RWPE2 (cell line): ENCODE data around the gene CHST1.

ENCODE experiments used
- ATAC-seq: fragments of 200-7000 bp; cut with Tn5 transposase; 3 replicates; pipeline ENCODE4 v1.9.1; 2021; ENCODE audit warnings: low read depth
- DNase-seq: peaks from one replicate; pipeline ENCODE4 v3.0.0-alpha.2; 2020; ENCODE audit warnings: low spot score
- H3K27ac ChIP-seq: fragments of 450-650 bp; 2 replicates; pipeline ENCODE4 v1.5.1; 2017; ENCODE audit warnings: mild to moderate bottlenecking; ENCODE audit not compliant: poor library complexity, severe bottlenecking
- H3K27me3 ChIP-seq: fragments of 250-450 bp; sonication (Bioruptor Pico); 2 replicates; pipeline ENCODE4 v1.5.1; 2021; ENCODE audit warnings: mild to moderate bottlenecking, moderate library complexity; ENCODE audit not compliant: insufficient read depth, poor library complexity, severe bottlenecking
- H3K36me3 ChIP-seq: fragments of 250-450 bp; sonication (Bioruptor Pico); 2 replicates; pipeline ENCODE4 v1.5.1; 2020; ENCODE audit warnings: low read depth, mild to moderate bottlenecking, moderate library complexity
- H3K4me1 ChIP-seq: fragments of 250-450 bp; sonication (Bioruptor Pico); 2 replicates; pipeline ENCODE4 v1.5.1; 2021; ENCODE audit warnings: mild to moderate bottlenecking, moderate library complexity; ENCODE audit not compliant: insufficient read depth, poor library complexity, severe bottlenecking
- H3K4me3 ChIP-seq: fragments of 250-450 bp; sonication (Bioruptor Pico); 2 replicates; pipeline ENCODE4 v1.5.1; 2021; ENCODE audit warnings: mild to moderate bottlenecking, moderate library complexity; ENCODE audit not compliant: severe bottlenecking
- H3K9me3 ChIP-seq: fragments of 250-450 bp; sonication (Bioruptor Pico); 2 replicates; pipeline ENCODE4 v1.5.1; 2021; ENCODE audit warnings: mild to moderate bottlenecking, moderate library complexity; ENCODE audit not compliant: severe bottlenecking
- TF ChIP-seq, protein P1 (sequence below): fragments of 450-650 bp; IDR thresholded peaks from one replicate; pipeline ENCODE4 v1.5.1; 2017; ENCODE audit warnings: mild to moderate bottlenecking, moderate library complexity; ENCODE audit not compliant: poor library complexity, severe bottlenecking

The CHST1 gene

DNA sequence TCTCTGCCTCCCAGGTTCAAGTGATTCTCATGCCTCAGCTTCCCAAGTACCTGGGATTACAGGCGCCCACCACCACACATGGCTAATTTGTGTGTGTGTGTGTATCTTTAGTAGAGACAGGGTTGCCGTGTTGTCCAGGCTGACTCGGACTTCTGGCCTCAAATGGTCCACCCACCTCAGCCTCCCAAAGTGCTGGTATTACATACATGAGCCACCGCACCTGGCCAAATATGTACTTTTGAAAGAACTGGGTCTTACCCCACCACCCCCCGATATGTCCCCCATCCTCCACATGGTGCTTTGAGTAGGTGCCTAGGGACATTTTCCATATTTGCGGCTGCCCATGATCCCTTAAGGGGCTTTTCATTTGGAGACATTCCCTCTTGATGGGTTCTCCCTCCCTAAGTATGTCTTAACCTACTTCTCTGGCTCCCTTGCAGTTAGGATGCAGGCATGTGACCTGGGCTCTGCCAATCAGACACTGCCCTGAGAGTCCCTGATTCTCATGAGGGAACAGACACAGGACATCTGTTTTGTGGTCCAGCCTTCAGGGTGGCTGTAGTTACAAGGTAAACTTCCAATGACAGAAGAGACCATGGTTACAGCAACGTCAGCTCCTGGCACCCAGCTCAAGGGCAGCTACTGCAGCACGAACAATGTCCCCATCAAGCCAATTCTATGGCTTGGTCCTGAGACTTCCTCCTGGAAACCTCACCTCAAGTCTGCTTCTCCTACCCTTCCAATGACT, 48.4 kb downstream of the CHST1 start:
- ATAC-seq (no peak), DNase-seq (no peak)
- no peaks in the 10 kb centered on the region for H3K9me3 ChIP-seq
- peaks cover 3% of the 10 kb centered on the region for H3K27me3 ChIP-seq
- no peak overlapping the region for H3K4me3 ChIP-seq
- H3K36me3 ChIP-seq = no peaks in the 10 kb centered on the region
- no peaks in the 10 kb centered on the region for H3K4me1 ChIP-seq
- TF ChIP-seq, protein P1, sequence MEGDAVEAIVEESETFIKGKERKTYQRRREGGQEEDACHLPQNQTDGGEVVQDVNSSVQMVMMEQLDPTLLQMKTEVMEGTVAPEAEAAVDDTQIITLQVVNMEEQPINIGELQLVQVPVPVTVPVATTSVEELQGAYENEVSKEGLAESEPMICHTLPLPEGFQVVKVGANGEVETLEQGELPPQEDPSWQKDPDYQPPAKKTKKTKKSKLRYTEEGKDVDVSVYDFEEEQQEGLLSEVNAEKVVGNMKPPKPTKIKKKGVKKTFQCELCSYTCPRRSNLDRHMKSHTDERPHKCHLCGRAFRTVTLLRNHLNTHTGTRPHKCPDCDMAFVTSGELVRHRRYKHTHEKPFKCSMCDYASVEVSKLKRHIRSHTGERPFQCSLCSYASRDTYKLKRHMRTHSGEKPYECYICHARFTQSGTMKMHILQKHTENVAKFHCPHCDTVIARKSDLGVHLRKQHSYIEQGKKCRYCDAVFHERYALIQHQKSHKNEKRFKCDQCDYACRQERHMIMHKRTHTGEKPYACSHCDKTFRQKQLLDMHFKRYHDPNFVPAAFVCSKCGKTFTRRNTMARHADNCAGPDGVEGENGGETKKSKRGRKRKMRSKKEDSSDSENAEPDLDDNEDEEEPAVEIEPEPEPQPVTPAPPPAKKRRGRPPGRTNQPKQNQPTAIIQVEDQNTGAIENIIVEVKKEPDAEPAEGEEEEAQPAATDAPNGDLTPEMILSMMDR = no peak
- no peak overlapping the region for H3K27ac ChIP-seq

DNA sequence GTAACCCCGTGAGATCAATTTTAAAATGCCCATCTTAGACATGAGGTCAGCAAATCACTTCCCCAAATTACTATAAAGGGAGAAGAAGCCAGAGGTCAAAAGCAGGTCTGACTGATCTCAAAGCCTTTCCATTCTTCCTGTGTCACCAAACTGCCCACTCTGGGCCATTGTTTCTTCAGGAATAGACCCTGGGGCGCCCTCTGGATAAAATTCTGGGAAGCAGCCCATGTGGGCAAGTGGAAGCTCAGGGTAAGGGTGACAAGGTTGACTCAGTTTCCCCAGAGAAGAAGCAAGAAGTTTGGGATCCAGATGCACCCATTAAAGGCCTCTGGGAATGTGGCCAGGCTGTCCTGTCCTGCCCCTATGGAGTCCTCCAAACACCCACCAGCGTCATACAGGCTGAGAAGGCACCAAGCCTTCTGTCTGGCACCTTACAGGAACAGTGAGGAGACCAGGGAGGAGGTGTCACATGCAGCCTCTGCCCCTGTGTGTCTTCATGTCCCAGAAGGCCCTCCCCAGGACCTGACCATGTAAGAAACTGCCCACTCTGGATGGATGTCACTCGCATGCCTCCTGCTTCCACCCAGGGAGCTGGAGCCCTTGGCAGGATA, 50.1 kb downstream of the CHST1 start:
- H3K4me1 ChIP-seq = no peaks in the 10 kb centered on the region
- H3K36me3 ChIP-seq = no peaks in the 10 kb centered on the region
- H3K4me3 ChIP-seq = no peak overlapping the region
- no peak overlapping the region for H3K27ac ChIP-seq
- DNase-seq (no peak), ATAC-seq (no peak)
- TF ChIP-seq, protein P1 = no peak
- H3K27me3 ChIP-seq = peaks cover 3% of the 10 kb centered on the region
- H3K9me3 ChIP-seq = no peaks in the 10 kb centered on the region

DNA sequence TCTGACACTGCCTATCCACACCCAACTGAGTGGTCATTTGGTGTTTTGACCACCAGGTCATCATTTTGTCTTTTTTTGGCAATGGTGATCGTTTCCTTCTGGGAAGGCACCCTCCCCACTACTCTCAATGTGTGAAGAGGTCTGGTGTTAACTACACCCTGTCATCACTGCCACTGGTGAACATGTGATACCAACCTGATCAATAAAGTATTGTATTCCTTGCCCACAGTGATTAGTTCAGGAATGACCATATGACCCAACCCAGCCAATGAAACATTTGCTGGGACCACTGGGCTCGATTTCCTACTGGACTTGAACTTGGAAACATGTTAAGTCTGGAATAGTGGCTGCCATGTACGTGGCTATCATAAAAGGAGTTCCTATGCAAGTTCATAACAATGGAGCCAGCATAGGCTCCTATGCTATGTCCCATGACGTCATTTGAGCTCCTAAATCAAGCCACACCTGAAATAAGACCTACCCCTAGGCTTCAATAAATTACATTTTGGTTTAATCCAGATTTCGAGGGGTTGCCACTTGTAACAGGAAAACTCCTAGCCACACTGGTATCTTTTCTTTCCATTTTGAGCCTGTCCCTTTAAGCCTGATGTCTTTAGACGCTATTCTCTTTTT, 51.1 kb downstream of the CHST1 start:
- no peak overlapping the region for H3K4me3 ChIP-seq
- TF ChIP-seq, protein P1 = no peak
- H3K27ac ChIP-seq = no peak overlapping the region
- no peaks in the 10 kb centered on the region for H3K4me1 ChIP-seq
- no peaks in the 10 kb centered on the region for H3K36me3 ChIP-seq
- DNase-seq = no peak
- peaks cover 1% of the 10 kb centered on the region for H3K27me3 ChIP-seq
- ATAC-seq = no peak
- H3K9me3 ChIP-seq = no peaks in the 10 kb centered on the region

DNA sequence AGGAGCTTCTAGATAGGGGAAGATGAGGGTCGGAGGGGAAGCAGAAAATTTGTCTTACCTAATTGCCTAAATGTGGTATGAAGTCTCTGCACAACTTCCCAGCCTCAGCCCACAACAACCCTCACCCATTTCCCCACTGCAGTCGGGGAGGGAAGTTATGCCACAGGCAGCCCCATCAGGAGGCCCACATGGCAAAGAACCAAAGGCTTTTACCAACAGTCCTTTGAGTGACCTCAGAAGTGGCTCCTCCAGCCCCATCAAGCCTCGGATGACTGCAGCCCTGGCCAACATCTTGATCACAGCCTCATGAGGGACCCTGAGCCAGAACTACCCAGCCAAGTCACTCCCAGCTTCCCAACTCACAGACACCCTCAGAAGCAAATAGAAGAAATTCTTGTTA, 54.8 kb downstream of the CHST1 start:
- Histone ChIP-seq H3K27me3 (no peaks in the 10 kb centered on the region), H3K36me3 (no peaks in the 10 kb centered on the region), H3K4me1 (no peaks in the 10 kb centered on the region), H3K27ac (no peak overlapping the region), H3K9me3 (no peaks in the 10 kb centered on the region), H3K4me3 (no peak overlapping the region)
- no peak for DNase-seq
- no peak for ATAC-seq
- TF ChIP-seq, protein P1 = no peak

DNA sequence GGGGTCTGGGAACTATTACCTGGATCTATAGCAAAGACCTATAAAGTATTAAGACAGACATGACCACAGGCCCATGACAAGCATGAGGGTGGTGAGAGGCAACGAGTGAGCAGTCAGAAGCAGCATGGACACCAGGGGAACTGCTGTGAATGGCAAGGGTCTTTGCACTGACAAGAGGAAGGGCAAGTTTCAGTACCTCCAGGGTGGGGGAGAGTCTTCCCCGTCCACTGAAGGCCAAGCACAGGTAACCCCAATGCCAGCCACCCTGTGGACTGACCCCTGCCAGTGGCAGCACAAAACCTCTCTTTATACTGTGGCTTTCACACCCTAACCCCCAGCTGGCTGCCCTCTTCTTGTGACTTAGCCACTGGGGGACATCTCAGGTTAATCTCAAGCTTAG, 55.5 kb downstream of the CHST1 start:
- Histone ChIP-seq H3K27me3 (no peaks in the 10 kb centered on the region), H3K9me3 (no peaks in the 10 kb centered on the region), H3K4me1 (no peaks in the 10 kb centered on the region), H3K27ac (no peak overlapping the region), H3K36me3 (no peaks in the 10 kb centered on the region), H3K4me3 (no peak overlapping the region)
- DNase-seq = no peak
- no peak for ATAC-seq
- TF ChIP-seq, protein P1 = no peak
